ENCODE data around the gene MLF1.

Gene MLF1

GRCh38 chr3:158574646-158575045, 3.7 kb downstream of the MLF1 start:
- DNase-seq (ENCODE audit: low spot score): no peak

GRCh38 chr3:158590223-158590622, 19.2 kb downstream of the MLF1 start:
- DNase-seq (ENCODE audit: low spot score): no peak

- DNase-seq (ENCODE audit: low spot score): no peak
Measured at GRCh38 chr3:158600787-158601186, 29.8 kb downstream of the MLF1 start.

- DNase-seq (ENCODE audit: low spot score): no peak
Measured at GRCh38 chr3:158602227-158602626, 31.2 kb downstream of the MLF1 start.

GRCh38 chr3:158617982-158618875, 47.2 kb downstream of the MLF1 start:
- no peak for DNase-seq (ENCODE audit: low spot score)

- DNase-seq (ENCODE audit: low spot score): no peak
Measured at GRCh38 chr3:158625881-158626280, 54.9 kb downstream of the MLF1 start.

- no peak for DNase-seq (ENCODE audit: low spot score)
Measured at GRCh38 chr3:158631981-158632380, 61.0 kb downstream of the MLF1 start.

GRCh38 chr3:158640646-158641045, 69.7 kb downstream of the MLF1 start:
- DNase-seq (ENCODE audit: low spot score): no peak

GRCh38 chr3:158642005-158642404, 71.0 kb downstream of the MLF1 start:
- DNase-seq (ENCODE audit: low spot score): no peak

- DNase-seq (ENCODE audit: low spot score): no peak
Measured at GRCh38 chr3:158642474-158643210, 71.6 kb downstream of the MLF1 start.

GRCh38 chr3:158644345-158644908, 73.4 kb downstream of the MLF1 start, which contains the start of gene GFM1:
TSS of gene GFM1 (plus strand) at chr3:158644527. CDS start at chr3:158644635, 108 bp downstream.
- DNase-seq (ENCODE audit: low spot score): peak; percentile 96

- no peak for DNase-seq (ENCODE audit: low spot score)
Measured at GRCh38 chr3:158649791-158650190, 78.8 kb downstream of the MLF1 start.

- DNase-seq (ENCODE audit: low spot score): no peak
Measured at GRCh38 chr3:158651192-158651591, 80.2 kb downstream of the MLF1 start.

- DNase-seq (ENCODE audit: low spot score): no peak
Measured at GRCh38 chr3:158652463-158652862, 81.5 kb downstream of the MLF1 start.
